Measurements from ENCODE around the gene PUSL1. TPM values are rescaled to one million over a fixed set of nuclear protein-coding genes. Genes with fewer than 3 reads are reported as not detected.

PUSL1 gene
- polyA plus RNA-seq, 1 donor (not counting 4 experiments of a cell fraction or from before 2014, with no cell fraction given) = 11.4 TPM

DNA sequence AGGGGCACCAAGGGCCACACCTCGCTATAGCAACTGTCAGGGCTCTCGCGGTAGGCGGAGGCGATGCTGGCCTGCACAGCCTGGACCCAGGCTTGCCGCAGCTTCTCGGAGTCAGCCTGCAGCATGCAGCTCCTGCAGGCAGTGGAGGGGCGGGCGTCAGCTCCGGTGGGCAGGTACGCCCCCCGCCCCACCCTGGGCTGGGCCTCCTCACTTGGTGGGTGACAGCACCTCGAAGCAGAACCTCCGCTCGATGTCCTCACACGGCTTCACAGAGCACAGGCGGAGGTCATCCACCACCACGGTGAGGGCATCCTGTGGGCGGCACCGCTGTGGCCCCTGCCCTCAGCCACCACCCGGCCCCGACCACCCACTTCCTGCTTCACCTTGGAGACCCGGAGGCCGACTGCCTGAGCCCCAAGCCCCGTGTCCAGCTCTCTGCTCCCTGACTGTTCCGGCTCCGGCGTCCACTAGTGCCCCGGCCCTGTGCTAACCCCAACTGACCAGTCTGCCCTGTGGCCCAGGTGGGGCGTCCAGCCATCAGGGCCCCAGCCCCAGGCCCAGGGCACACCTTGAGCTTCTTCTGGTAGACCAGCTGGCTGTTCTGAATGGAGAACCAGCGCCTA lies 10.5 kb upstream of the PUSL1 start:
- H4K20me1 ChIP-seq (ENCODE audit: control insufficient read depth, extremely low read depth, insufficient read depth, low read length) = no peaks in the 10 kb centered on the region
- TF ChIP-seq EZH2 (IDR thresholded peaks at IDR 0.05; ENCODE audit: low read length) = no peak
- TF ChIP-seq, protein P1, sequence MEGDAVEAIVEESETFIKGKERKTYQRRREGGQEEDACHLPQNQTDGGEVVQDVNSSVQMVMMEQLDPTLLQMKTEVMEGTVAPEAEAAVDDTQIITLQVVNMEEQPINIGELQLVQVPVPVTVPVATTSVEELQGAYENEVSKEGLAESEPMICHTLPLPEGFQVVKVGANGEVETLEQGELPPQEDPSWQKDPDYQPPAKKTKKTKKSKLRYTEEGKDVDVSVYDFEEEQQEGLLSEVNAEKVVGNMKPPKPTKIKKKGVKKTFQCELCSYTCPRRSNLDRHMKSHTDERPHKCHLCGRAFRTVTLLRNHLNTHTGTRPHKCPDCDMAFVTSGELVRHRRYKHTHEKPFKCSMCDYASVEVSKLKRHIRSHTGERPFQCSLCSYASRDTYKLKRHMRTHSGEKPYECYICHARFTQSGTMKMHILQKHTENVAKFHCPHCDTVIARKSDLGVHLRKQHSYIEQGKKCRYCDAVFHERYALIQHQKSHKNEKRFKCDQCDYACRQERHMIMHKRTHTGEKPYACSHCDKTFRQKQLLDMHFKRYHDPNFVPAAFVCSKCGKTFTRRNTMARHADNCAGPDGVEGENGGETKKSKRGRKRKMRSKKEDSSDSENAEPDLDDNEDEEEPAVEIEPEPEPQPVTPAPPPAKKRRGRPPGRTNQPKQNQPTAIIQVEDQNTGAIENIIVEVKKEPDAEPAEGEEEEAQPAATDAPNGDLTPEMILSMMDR (optimal IDR thresholded peaks at IDR 0.05 in 1 of 3, IDR thresholded peaks at IDR 0.05 in 1 of 3, conservative IDR thresholded peaks at IDR 0.05 in 1 of 3; ENCODE audit: extremely low read depth in 1 of 3, insufficient read depth in 2 of 3, low read length in 3 of 3) = no peak
- no peaks in the 10 kb centered on the region for H3K27me3 ChIP-seq (ENCODE audit: control insufficient read depth, extremely low read depth, insufficient read depth, low read length)
- H3K36me3 ChIP-seq (ENCODE audit: control insufficient read depth in 2 of 2, extremely low read depth in 1 of 2, insufficient read depth in 2 of 2, low read length in 2 of 2) = peaks cover 0 to 1% of the 10 kb centered on the region in 2 experiments
- no peaks in the 10 kb centered on the region for H3K9me1 ChIP-seq (ENCODE audit: control insufficient read depth, extremely low read depth, insufficient read depth, low read length)
- DNase-seq (ENCODE audit: low read depth, low spot score) = no peak
- no peak overlapping the region for H3K9ac ChIP-seq (ENCODE audit: control insufficient read depth, extremely low read depth, insufficient read depth, low read length)
- no peak overlapping the region for H3K27ac ChIP-seq (ENCODE audit: control insufficient read depth, insufficient read depth, low read length)
- no peak overlapping the region for H3K4me2 ChIP-seq (ENCODE audit: control insufficient read depth, extremely low read depth, insufficient read depth, low read depth, low read length)
- H3K4me1 ChIP-seq (ENCODE audit: control insufficient read depth, extremely low read depth, insufficient read depth, low read length) = peaks cover 3% of the 10 kb centered on the region
- H3K9me3 ChIP-seq (ENCODE audit: control insufficient read depth, low read depth, low read length) = no peaks in the 10 kb centered on the region
- no peak overlapping the region for H2AFZ ChIP-seq (ENCODE audit: control insufficient read depth, low read length)
- no peak for FAIRE-seq
- no peaks in the 10 kb centered on the region for H3K79me2 ChIP-seq (ENCODE audit: control insufficient read depth, insufficient read depth, low read length)
- dilution Hi-C loops (cut with MboI; ENCODE audit: extremely low pct_ligation_motif_present, low sequenced_read_pairs) = no loop called here
- no peak overlapping the region for H3K4me3 ChIP-seq (ENCODE audit: control insufficient read depth in 2 of 3, extremely low read depth in 1 of 3, insufficient read depth in 2 of 3, low read depth in 1 of 3, low read length in 3 of 3)

DNA sequence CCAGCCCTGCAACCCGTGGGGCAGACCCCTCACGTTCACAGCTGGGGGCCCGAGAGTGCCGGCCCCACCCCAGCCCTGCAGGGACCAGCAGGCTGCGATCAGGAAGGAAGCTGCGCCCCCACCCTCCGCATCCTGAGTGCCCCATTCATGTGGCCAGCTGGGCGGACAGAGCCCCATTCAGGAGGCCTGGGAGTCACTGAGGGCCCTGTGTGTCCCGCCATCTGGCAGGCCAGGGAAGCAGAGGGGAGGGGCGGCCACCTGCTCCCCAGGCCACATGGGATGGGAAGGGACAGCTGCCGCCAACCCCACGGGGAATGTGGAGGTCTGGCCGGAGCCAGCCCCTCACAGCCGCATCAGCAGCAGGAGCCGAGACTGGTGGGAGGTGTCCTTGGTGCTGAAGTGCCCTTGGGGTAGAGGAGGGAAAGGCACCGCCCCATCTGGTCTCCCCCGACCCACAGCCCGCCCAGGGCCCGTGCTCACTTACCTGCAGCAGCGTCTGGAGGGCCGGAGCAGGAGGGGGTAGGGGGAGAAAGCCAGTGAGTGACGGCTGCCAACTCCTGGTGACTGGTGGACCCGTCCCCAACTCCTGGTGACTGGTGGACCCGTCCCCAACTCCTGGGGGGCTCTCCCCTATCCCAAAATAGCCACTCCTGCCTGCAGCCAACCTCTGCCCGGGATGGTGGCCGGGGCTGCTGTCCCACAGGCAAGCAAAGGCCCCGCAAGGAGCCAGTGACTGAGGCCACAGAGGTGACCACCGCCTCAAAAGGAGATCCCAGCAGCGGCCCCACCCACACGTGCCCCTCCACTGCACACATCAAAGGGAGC lies 9.3 kb upstream of the PUSL1 start:
- no peaks in the 10 kb centered on the region for H3K79me2 ChIP-seq (ENCODE audit: control insufficient read depth, insufficient read depth, low read length)
- H4K20me1 ChIP-seq (ENCODE audit: control insufficient read depth, extremely low read depth, insufficient read depth, low read length) = no peaks in the 10 kb centered on the region
- H3K9me3 ChIP-seq (ENCODE audit: control insufficient read depth, low read depth, low read length) = no peaks in the 10 kb centered on the region
- no peak for DNase-seq (ENCODE audit: low read depth, low spot score)
- H3K9me1 ChIP-seq (ENCODE audit: control insufficient read depth, extremely low read depth, insufficient read depth, low read length) = no peaks in the 10 kb centered on the region
- TF ChIP-seq, protein P1 (optimal IDR thresholded peaks at IDR 0.05 in 1 of 3, IDR thresholded peaks at IDR 0.05 in 1 of 3, conservative IDR thresholded peaks at IDR 0.05 in 1 of 3; ENCODE audit: extremely low read depth in 1 of 3, insufficient read depth in 2 of 3, low read length in 3 of 3) = no peak
- TF ChIP-seq EZH2 (IDR thresholded peaks at IDR 0.05; ENCODE audit: low read length) = no peak
- no peak for FAIRE-seq
- H3K36me3 ChIP-seq (ENCODE audit: control insufficient read depth in 2 of 2, extremely low read depth in 1 of 2, insufficient read depth in 2 of 2, low read length in 2 of 2) = peaks cover 0 to 1% of the 10 kb centered on the region in 2 experiments
- H3K4me1 ChIP-seq (ENCODE audit: control insufficient read depth, extremely low read depth, insufficient read depth, low read length) = peaks cover 14% of the 10 kb centered on the region
- dilution Hi-C loops (cut with MboI; ENCODE audit: extremely low pct_ligation_motif_present, low sequenced_read_pairs) = no loop called here
- no peak overlapping the region for H3K4me2 ChIP-seq (ENCODE audit: control insufficient read depth, extremely low read depth, insufficient read depth, low read depth, low read length)
- no peaks in the 10 kb centered on the region for H3K27me3 ChIP-seq (ENCODE audit: control insufficient read depth, extremely low read depth, insufficient read depth, low read length)
- H2AFZ ChIP-seq (ENCODE audit: control insufficient read depth, low read length) = no peak overlapping the region
- no peak overlapping the region for H3K27ac ChIP-seq (ENCODE audit: control insufficient read depth, insufficient read depth, low read length)
- no peak overlapping the region for H3K4me3 ChIP-seq (ENCODE audit: control insufficient read depth in 2 of 3, extremely low read depth in 1 of 3, insufficient read depth in 2 of 3, low read depth in 1 of 3, low read length in 3 of 3)
- H3K9ac ChIP-seq (ENCODE audit: control insufficient read depth, extremely low read depth, insufficient read depth, low read length) = no peak overlapping the region

Measured in keratinocyte (primary cell).